Measurements from ENCODE around the gene HFM1.

DNA sequence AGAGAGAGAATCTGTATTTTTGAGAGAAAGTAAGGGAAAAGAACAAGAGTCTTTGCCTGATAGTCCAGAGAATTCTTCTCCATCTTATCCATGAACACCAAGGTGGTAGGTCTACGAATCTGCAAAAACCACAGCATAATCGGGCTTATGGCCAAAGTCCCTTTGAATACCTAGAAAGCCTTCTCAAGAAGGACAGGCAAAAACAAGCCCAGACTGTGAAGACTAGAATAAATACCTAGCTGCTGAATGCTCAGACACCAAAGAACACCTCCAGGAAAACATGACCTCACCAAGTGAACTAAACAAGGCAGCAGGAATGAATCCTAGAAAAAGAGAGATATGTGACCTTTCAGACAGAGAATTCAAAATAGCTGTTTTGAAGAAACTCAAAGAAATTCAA, 79.2 kb downstream of the HFM1 start:
- TF ChIP-seq, protein P1, sequence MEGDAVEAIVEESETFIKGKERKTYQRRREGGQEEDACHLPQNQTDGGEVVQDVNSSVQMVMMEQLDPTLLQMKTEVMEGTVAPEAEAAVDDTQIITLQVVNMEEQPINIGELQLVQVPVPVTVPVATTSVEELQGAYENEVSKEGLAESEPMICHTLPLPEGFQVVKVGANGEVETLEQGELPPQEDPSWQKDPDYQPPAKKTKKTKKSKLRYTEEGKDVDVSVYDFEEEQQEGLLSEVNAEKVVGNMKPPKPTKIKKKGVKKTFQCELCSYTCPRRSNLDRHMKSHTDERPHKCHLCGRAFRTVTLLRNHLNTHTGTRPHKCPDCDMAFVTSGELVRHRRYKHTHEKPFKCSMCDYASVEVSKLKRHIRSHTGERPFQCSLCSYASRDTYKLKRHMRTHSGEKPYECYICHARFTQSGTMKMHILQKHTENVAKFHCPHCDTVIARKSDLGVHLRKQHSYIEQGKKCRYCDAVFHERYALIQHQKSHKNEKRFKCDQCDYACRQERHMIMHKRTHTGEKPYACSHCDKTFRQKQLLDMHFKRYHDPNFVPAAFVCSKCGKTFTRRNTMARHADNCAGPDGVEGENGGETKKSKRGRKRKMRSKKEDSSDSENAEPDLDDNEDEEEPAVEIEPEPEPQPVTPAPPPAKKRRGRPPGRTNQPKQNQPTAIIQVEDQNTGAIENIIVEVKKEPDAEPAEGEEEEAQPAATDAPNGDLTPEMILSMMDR (IDR thresholded peaks at IDR 0.05) = no peak
- no peak for TF ChIP-seq REST (IDR thresholded peaks at IDR 0.05; ENCODE audit: low read depth, low read length)
- no peak for TF ChIP-seq RFX5 (IDR thresholded peaks at IDR 0.05; ENCODE audit: low read length)
- no peak for TF ChIP-seq EZH2phosphoT487 (IDR thresholded peaks at IDR 0.05; ENCODE audit: borderline replicate concordance, low read depth)
- no peak for TF ChIP-seq JUND (IDR thresholded peaks at IDR 0.05)
- TF ChIP-seq RCOR1 (IDR thresholded peaks at IDR 0.05; ENCODE audit: low read length) = no peak
- no peak for TF ChIP-seq CHD2 (IDR thresholded peaks at IDR 0.05; ENCODE audit: low read length, partially characterized antibody)
- no peak for TF ChIP-seq GABPA (IDR thresholded peaks at IDR 0.05; ENCODE audit: low read depth)
- no peak for TF ChIP-seq NFIC (IDR thresholded peaks at IDR 0.05; ENCODE audit: borderline replicate concordance)
- no peak for TF ChIP-seq EP300 (IDR thresholded peaks at IDR 0.05; ENCODE audit: borderline replicate concordance in 1 of 2, low read depth in 1 of 2, low read length in 1 of 2)
- TF ChIP-seq SIN3A (IDR thresholded peaks at IDR 0.05; ENCODE audit: borderline replicate concordance, low read depth, low read length) = no peak
- TF ChIP-seq POLR2AphosphoS5 (IDR thresholded peaks at IDR 0.05; ENCODE audit: low read depth, low read length) = no peak
